ENCODE data around the gene RRP12.
"Not testable (repeated sequence)": the region's sequence is repeated elsewhere in the genome, so short reads cannot be mapped to it uniquely, and the experiment has no call there.

Gene RRP12, protein sequence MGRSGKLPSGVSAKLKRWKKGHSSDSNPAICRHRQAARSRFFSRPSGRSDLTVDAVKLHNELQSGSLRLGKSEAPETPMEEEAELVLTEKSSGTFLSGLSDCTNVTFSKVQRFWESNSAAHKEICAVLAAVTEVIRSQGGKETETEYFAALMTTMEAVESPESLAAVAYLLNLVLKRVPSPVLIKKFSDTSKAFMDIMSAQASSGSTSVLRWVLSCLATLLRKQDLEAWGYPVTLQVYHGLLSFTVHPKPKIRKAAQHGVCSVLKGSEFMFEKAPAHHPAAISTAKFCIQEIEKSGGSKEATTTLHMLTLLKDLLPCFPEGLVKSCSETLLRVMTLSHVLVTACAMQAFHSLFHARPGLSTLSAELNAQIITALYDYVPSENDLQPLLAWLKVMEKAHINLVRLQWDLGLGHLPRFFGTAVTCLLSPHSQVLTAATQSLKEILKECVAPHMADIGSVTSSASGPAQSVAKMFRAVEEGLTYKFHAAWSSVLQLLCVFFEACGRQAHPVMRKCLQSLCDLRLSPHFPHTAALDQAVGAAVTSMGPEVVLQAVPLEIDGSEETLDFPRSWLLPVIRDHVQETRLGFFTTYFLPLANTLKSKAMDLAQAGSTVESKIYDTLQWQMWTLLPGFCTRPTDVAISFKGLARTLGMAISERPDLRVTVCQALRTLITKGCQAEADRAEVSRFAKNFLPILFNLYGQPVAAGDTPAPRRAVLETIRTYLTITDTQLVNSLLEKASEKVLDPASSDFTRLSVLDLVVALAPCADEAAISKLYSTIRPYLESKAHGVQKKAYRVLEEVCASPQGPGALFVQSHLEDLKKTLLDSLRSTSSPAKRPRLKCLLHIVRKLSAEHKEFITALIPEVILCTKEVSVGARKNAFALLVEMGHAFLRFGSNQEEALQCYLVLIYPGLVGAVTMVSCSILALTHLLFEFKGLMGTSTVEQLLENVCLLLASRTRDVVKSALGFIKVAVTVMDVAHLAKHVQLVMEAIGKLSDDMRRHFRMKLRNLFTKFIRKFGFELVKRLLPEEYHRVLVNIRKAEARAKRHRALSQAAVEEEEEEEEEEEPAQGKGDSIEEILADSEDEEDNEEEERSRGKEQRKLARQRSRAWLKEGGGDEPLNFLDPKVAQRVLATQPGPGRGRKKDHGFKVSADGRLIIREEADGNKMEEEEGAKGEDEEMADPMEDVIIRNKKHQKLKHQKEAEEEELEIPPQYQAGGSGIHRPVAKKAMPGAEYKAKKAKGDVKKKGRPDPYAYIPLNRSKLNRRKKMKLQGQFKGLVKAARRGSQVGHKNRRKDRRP (N-terminal part only)

DNA sequence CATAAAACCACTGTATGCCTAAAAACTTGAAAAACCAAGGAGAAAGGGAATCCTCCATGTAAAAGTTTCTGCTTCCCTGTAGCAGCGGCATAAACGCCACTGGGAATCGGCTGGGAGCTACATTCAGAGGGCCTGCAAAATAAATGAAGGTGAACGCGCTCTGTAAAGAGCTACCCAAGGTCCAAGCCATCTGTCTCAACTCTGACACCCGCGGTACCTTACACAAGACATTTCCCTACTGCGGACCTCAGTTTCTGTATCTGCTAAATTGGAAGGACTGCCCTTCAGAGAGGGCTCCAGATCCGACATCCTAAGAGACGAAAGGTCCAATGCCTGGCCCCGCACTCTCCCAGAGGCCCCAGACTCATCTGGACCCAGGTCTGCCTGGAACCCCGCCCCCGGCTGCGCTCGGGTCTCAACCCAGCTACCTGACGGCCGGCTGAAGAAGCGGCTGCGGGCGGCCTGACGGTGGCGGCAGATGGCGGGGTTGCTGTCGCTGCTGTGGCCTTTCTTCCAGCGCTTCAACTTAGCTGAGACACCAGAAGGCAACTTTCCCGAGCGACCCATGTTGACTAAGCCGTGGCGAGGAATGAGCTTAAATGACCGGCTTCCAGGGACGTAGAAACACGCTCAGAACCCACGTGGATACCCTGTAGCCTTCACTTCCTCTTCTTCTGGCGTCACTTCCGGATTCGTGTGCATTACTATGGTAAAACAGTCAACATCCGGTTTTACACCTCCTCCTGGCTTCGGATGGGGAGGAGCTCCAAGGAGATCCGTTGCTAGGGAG is at the start of gene RRP12:
TSS of gene RRP12 (minus strand) at position 676 of the 790 bp plus-strand sequence. CDS start at position 567, 109 bp downstream.
- DNase-seq, result peak; percentile 76 to 90

DNA sequence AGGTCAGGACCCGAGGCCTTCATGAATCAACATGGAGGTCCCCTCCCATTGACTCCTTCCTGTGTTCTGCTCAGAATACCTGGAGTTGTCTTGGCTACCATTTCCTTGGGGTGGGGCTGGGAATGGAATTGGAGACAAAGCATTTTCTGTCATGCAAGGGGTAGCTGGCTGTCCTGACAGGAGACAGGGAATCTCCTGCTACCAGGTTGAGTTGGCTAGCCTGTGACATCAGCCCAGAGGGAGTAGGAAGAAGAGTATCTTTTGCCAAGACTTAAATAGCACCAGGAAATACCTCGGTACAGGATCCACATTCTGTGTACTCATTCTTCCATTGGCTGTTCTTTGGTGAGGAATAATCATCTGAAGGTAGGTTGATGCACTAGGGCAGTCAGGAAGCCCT is 49.7 kb upstream of the RRP12 start:
- no peak for DNase-seq

DNA sequence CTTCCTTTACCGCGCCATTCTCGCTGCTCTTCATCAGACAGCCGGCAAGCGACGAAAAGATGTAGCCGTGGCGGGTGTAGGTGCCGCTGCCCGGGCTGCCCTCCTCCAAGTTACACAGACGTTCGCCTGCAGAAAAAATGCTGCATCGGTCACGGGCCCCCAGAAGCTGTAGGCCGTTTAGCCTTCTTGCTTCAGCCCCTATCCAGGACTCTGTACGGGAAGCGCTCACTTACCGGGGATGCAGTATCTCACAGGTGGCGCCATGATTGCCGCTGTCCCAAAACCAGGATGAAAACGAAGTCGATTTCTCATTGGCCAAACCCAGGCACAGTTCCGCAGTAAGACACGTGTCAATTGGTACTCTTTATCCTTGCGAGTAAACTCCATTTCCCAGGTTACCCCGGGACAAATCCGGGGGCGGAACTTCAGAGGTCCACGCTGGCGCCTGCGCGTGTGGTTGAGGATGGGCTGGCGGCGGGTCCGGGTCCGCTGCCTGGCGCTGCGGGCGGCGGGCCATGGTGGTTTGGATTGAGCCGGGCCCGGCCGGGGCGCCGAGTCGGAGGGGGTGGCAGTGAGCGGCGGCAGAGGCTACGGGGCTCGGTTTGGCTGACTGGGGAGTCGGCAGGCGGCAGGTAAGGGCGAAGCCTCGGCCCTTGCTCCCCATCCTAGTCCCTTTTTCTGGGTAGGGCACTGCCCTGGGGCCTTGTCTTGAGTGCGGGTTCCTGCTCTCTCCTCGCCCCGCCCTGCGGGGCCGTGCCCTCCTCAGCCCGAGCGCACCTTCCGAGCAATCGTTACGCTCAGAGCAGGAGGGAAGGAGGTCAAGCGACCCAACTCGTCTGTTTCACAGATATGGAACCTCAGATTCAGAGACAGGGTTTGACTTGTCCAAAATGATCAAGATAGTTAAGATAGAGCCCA is 44.8 kb upstream of the RRP12 start, which contains the start of the genes EXOSC1 and ZDHHC16:
TSS of gene EXOSC1 (minus strand) at position 285 of the 918 bp plus-strand sequence. CDS start at position 264, 21 bp downstream.
TSS of gene ZDHHC16 (plus strand) at position 454 of the 918 bp plus-strand sequence. CDS start 5,501 bp downstream, outside the sequence.
- peak; percentile 76 to 88 for DNase-seq

DNA sequence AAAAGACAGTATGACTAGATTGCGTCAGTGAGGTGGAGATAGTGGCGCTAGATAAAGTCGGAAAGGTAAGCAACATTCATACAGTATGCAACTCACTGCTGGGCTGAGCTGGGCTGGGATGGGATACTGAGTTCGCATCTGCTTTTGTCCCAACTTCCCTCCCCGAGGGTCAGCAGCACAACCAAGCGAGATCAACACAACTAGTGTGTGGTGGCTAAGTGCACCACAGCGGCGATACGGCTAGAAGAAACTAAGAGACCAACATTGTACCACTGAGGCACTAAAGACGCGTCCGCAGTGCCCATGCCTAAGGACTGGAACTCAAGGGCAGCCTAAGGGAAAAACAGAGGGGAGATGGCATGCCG is 44.2 kb upstream of the RRP12 start:
- DNase-seq, result no peak

DNA sequence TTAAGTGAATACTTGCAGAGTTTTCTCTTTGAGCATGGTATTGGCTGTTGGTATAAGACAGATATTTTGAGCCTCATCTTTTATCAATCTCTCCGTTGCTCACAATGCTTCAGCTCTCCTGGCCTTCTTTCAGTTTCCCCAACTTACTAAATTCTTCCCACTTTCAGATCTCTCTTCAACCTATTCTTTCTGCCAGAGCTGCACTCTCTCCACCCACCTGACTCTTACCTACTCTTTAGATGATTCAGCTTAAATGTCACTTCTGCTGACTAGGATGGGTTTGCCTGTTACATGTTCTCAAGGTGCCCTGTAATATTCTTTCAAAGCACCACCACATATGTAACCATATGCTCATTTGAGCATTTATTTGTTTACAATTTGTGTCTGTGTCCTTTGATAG is 43.1 kb upstream of the RRP12 start:
- DNase-seq, result no peak

DNA sequence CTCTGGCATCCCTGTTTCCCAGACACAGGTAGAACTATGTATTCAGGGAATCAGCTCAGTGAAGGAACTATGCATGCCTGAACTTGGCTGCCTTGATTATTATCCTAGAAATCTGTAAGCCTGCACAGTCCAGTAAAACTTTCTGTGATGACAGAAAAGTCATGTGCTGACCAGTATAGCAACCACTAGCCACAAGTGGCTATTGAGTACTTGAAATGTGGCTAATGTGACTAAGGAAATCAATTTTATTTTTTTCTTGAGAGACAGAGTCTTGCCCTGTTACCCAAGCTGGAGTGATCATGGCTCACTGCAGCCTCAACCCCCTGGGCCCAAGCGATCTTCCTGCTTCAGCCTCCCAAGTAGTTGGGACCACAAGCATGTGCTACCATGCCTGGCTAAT is 41.1 kb upstream of the RRP12 start:
- DNase-seq, result no peak

DNA sequence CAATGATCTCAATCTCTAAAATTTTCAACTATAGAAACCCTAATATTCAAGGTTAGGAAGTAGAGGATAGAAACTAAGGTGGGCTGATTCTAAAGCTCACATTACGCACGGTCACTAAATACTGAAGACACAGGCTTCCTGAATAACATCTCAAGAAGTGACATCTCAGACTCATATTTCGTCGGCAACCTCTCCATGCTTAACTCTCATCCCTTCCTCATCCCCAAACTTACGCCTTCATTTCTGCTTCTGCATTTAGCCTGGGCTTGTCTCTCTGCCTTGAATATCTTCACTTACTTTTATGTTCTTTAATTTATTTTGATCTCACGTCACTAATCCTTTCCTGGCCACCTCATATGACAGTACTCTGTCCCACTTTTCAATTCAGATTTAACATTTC is 34.1 kb upstream of the RRP12 start:
- DNase-seq, result no peak

DNA sequence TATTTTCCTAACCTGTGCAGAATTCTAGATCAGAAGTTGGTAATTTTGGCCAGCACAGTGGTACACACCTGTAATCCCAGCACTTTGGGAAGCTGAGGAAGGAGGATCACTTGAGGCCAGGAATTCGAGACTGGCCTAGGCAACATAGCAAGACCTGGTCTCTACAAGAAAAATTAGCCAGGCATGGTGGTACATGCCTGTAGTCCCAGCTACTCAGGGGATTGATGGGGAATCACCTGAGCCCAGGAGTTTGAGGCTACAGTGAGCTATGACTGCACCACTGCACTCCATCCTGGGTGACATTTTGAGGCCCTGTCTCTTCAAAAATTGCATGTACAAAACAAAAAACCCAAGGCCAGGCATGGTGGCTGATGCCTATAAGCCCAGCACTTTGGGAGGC is 33.4 kb upstream of the RRP12 start:
- no peak for DNase-seq

DNA sequence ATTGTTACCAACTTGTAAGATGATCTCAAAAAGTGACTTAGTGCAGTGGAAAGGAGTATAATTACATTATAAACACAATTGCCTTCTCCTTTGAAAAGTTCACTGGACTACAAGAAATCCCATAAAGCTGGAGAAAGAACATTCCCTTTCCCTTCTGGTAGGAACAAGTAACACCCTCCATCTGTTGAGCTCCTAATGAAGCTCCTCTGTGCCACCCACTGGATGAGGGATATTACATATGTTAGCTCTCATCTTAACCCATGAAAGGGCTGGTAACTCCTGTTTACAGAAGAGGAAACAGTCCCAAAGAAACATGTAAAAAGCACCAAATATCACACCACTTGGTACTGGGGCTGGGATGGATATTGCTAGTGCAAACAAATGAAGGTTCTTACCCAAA is 32.9 kb upstream of the RRP12 start:
- no peak for DNase-seq

DNA sequence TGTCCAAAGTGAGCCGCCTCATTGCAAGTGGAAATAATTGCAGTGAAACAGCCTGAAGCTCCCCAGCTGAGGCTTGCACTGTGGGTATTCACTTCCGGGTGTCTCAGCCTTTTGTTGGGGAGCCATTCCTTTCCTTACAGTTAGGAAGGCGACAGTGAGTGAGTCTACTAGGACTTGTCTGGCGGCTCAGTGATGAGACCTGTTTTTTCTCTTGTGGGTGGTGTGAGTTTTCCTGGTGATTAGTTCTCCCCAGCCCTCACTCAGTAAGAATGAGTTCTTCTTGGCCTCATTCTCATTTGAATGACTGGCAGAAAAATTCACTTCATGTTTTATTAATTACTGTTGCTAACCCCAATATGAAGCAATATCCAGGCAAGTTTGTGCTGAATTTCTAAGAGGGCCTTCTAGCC is 27.4 kb upstream of the RRP12 start:
- no peak for DNase-seq

DNA sequence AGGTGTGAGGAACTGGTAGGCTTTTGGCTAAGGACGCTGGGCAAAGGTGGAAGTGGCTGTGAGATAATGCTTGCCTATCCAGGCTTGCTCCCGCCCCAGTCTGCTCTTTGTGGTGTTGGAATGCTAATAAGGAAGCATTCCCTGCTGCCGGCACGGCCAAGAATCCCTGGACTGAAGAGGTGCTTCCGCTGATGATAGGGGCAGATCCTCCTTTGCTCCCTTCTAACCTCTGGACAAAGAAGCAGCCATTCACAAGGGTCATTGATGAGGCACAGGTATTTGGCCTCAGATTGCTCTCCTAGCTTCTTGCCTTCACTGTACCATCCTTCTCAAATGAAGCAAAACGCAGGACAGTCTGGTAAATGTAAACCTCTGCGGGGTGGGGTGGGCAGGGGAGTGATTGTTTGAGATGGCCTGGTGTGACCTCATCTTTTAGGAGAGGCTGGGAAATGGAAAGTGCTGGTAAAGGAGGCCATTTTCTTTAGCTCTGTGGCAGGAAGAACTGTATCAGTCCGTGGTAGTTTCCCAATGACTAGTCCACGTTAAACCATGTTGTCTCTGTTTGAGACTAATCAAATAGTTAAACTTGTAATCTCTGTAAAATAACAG is 26.5 kb upstream of the RRP12 start:
- no peak for DNase-seq

DNA sequence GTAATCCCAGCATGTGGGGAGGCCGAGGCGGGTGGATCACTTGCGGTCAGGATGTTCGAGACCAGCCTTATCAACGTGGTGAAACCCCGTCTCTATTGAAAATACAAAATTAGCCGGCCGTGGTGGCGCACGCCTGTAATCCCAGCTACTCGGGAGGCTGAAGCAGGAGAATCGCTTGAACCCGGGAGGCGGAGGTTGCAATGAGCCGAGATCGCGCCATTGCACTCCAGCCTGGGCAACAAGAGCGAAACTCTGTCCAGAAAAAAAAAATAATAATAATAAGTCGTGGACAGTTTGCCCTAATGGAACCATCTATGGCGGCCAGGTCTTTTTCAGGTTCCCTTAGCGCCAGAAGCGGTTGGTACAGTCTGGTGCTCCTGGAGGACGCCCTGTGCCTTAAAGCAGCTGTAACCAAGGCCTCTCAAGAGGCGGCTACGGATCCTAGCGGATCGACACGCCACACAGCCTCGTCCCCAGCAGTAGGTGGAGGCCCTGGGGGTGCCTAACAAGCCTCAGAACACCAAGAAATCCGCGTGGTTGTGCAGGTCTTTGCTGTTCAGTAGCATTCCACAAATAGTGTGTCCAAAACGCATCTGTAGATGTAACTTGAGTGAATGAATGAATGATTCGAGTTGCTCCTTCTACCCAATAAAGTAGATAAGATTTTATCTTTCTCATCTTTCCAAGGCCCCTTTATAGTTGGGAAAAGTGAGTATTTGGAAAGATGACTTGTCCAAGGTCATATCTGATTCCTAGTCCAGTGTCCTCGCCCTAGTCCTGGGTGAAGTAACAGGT is 25.8 kb upstream of the RRP12 start:
- DNase-seq, result no peak

DNA sequence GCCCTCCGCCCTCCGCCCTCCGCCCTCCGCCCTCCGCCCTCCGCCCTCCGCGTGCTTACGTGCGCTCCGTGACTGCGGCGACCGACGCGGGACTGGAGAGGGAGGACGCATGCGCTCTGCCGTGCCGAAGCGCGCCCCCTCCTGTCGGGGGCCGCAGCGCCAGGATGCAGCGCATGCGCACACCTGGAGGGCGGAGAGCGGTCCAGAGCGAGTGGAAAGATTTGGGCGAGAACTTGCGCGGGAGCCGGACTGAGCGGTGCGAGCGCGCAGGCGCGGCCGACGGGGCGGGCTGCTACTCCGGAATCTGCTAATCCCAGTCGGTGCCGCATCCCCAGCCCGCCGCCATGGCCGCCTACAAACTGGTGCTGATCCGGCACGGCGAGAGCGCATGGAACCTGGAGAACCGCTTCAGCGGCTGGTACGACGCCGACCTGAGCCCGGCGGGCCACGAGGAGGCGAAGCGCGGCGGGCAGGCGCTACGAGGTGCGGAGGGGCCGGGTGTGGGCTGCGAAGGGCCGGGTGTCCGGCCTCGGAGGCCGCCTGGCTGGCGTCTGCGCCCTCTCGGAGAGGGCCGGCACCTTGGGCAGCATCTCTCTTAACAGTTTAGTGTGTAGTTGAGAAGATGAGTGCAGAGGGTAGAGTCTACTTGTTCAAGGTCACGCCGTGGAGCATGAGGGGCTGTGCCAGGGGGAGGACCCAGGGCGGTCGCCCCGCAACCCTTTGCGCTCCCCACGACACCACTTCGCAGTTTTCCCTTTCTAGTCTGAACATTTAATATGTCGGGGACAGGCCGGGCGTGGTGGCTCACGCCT is 25.0 kb upstream of the RRP12 start, which contains the start of gene PGAM1:
TSS of gene PGAM1 (plus strand) at position 228 of the 812 bp plus-strand sequence. CDS start at position 345, 117 bp downstream.
- peak; percentile 80 to 86 for DNase-seq

DNA sequence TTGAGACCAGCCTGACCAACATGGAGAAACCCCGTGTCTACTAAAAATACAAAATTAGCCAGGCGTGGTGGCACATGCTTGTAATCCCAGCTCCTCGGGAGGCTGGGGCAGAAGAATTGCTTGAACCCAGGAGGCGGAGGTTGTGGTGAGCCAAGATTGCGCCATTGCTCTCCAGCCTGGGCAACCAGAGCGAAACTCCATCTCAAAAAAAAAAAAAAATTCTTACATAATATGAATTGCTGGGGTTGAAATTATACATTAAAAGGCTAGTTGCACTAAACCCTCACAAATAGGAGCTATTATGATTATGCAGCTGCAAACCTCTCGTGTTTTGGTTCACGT is 22.6 kb upstream of the RRP12 start:
- DNase-seq, result not testable (repeated sequence)

DNA sequence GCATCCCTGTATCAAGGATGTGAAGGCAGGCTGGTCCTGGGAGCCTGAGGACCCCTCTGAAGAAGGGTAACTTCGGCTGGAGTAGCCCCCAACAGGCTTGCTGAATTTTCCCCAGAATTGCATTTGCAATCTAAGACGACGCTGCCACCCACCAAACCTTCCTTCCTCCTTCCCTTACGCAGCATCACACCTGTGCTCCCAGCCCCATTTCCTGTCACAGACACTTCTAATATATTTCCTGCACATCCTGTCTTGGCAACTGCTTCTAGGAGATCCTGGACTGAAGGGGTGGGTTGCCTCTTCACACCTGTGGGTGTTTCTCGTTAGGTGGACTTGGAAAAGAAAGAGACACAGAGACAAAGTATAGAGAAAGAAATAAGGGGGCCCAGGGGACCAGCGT is 15.4 kb upstream of the RRP12 start:
- DNase-seq, result no peak

DNA sequence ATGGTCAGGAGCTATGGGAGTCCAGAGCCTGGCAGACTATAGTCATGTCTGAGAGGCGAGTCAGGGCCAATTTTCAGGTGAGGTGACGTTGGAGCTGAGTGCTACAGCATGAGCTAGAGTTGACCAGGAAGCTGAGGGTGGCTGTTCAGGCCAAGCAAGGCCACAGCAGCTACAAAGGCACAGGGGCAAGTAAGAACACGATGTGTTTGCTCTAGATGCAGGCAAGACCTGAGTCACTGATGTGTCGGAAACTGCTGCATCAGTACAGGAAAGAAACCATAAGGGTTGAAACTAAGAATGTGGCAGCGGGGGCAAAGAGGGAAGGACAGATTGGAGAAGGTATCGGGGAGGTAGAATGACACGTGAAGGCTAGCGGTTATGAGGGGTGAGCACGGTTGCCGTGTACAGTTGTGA is 11.8 kb upstream of the RRP12 start:
- DNase-seq, result no peak

DNA sequence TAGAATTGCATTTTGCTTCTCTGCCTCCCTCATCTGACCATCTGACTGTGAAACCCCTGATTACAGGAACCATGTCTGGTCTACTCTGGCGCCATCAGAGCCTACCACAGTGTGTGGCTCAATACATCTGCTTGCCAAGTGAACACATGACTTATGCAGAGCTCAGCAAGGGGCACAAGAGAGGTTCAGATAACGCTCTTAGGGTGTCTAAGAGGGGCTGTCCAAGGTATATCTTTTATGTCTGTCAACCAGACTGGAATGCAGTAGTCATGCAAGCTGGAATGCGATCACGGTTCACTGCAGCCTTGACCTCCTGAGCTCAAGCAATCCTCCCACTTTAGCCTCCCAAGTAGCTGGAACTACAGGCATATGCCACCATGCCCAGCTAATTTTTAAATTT is 10.3 kb upstream of the RRP12 start:
- no peak for DNase-seq

DNA sequence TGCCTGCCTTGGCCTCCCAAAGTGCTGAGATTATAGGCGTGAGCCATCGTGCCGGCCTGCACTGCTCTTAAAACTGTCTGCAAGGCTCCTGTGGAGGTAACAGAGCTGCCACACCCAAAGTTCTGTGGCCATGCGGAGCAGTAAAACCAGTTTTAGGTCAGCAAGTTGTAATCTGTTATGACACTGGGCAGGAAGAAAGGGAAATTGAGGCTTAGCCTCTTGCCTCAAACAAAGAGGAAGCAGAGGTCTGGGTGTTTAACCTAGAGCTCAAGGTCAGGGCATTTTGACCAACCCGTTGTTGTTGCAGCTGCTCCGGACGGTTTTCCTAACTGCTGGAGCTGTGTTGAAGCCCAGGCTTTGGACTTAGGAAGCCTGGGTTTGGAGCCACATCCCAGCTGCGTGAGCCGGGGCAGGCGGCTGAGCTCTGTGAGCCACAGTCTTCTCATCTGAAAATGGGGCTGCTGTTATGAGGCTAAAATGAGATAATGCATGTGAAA is 7.4 kb upstream of the RRP12 start:
- DNase-seq, result no peak

DNA sequence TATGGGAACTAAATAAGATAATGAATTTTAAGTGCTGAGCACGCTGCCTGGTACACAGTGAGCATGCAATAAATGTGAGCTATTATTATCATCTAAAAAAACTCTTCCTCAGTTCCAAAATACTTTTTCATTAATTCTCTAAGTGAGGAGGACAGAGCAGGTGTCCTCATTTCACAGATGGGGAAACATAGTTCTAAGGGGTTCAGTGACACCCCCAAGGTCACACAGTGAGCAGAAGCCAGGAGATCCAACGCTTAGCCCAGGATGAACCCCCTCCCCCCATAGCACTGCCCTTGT is 6.8 kb upstream of the RRP12 start:
- no peak for DNase-seq
